ENCODE data around the gene CHST3. TPM values are rescaled to one million over a fixed set of nuclear protein-coding genes. Genes with fewer than 3 reads are reported as not detected.
"Not testable (repeated sequence)": the region's sequence is repeated elsewhere in the genome, so short reads cannot be mapped to it uniquely, and the experiment has no call there.

Gene CHST3
- total RNA-seq, 6 donors from 2014 or later: 5.4 to 15.0 (median 8.4) TPM

- WGBS, 2 donors: 83 to 87% methylated on average over 4 of the region's 4 CpGs
- no peak for DNase-seq
These were observed 21.5 kb downstream of the CHST3 start for GRCh38 chr10:71985542-71986250.

DNA sequence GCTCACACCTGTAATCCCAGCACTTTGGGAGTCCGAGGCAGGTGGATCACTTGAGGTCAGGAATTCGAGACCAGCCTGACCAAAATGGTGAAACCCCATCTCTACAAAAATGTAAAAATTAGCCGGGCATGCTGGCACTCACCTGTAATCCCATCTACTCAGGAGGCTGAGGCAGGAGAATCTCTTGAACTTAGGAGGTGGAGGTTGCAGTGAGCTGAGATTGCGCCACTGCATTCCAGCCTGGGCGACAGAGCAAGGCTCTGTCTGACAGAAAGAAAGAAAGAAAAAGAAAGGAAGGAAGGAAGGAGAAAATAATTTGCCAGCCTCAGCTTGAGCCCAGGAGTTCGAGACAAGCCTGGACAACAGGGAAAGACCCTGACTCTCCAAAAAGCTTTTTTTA is 24.7 kb downstream of the CHST3 start:
- DNase-seq; H3K4me3 ChIP-seq; H3K9me3 ChIP-seq; H3K27me3 ChIP-seq; ATAC-seq (ENCODE audit: low FRiP score in 2 of 2); H3K36me3 ChIP-seq; H3K27ac ChIP-seq: not testable (repeated sequence)
- H3K4me1 ChIP-seq: peaks cover 25 to 38% (median 27%) of the 10 kb centered on the region in 4 donors
- 86 to 93% methylated on average over 6 of the region's 6 CpGs for WGBS, 2 donors

More at GRCh38 chr10:71985542-71986250, 21.5 kb downstream of the CHST3 start:
- peak overlapping the region in 3 of 4 donors; percentile 45 to 67 (median 50) for H3K27ac ChIP-seq
- peaks cover 49 to 63% (median 55%) of the 10 kb centered on the region in 4 donors for H3K4me1 ChIP-seq
- ATAC-seq (ENCODE audit: low FRiP score in 2 of 2): peak; percentile 49 to 75
- no peak overlapping the region for H3K4me3 ChIP-seq
- TF ChIP-seq POLR2AphosphoS5 (IDR thresholded peaks at IDR 0.05) (peak in 1 of 2 donors; percentile 26), EP300 (IDR thresholded peaks at IDR 0.05) (no peak), CTCF (IDR thresholded peaks at IDR 0.05) (peak in 2 of 6 experiments; percentile 7 to 10), POLR2A (IDR thresholded peaks at IDR 0.05) (no peak)
- no peaks in the 10 kb centered on the region for H3K9me3 ChIP-seq
- no peaks in the 10 kb centered on the region for H3K36me3 ChIP-seq
- no peaks in the 10 kb centered on the region for H3K27me3 ChIP-seq

DNA sequence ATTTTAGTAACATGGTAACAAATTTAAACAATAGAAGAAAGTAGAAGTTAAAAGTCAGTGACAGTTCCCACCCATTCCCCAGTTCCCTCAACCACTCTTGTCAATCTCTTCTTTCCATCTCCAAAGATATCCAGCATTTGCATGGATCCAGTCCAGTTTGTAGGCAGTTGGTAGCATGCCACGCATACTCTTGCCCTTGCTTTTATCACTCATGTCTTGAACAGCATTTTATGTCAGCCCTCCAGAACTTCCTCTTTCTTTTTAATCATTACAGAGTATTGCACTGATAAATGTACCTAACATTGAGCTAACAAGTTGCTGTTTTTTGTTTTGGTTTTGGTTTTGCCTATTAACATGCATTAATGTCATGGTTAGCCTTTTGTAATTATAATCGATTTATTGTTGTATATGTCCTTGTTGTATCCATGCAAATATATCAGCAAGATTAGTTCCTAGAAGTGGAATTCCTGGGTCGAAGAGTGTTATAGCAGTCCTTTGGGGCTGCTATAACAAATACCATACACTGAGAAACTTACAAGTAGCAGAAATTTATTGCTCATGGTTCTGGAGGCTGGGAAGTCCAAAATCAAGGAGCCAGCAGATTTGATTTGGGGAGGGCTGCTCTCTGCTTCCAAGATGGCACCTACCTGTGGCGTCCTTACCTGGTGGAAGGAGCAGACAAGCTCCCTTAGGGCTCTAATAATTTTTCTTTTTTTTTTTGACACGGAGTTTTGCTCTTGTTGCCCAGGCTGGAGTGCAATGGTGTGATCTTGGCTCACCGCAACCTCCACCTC is 25.7 kb downstream of the CHST3 start:
- WGBS, 2 donors: 74 to 85% methylated on average over 6 of the region's 6 CpGs
- H3K4me1 ChIP-seq: peaks cover 16 to 28% (median 20%) of the 10 kb centered on the region in 4 donors
- no peaks in the 10 kb centered on the region for H3K27me3 ChIP-seq
- TF ChIP-seq POLR2A (IDR thresholded peaks at IDR 0.05): no peak
- no peak for TF ChIP-seq POLR2AphosphoS5 (IDR thresholded peaks at IDR 0.05)
- TF ChIP-seq EP300 (IDR thresholded peaks at IDR 0.05): no peak
- no peaks in the 10 kb centered on the region for H3K36me3 ChIP-seq
- DNase-seq (no peak), ATAC-seq (ENCODE audit: low FRiP score in 2 of 2) (no peak)
- no peaks in the 10 kb centered on the region for H3K9me3 ChIP-seq
- H3K27ac ChIP-seq: no peak overlapping the region
- H3K4me3 ChIP-seq: no peak overlapping the region

DNA sequence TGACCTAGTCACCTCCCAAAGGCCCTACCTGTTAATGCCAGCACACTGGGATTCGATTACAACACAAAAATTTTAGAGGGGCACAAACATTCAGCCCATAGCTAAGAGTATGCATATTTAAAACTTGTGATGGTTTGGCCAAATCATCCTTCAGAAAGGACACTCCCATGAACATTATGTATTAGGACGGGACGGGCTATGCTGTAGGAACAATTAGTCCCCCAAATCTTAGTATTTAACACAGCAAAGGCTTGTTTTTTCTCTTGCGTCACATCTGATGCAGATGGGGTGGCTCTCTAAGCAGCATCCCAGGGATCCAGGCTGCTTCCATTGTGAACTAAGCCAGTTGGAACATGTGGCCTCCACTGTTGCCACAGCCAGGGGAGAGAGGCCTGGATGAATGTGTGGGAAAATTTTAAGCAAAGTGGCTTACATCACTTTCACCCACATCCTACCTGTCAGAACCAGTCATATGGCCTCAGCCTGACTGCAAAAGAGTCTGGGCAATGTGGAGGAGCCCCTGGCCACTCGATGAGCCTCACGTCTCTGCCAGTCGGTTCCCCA is 26.6 kb downstream of the CHST3 start:
- Histone ChIP-seq H3K9me3 (no peaks in the 10 kb centered on the region), H3K4me3 (no peak overlapping the region), H3K27me3 (no peaks in the 10 kb centered on the region), H3K36me3 (no peaks in the 10 kb centered on the region), H3K27ac (no peak overlapping the region), H3K4me1 (peaks cover 12 to 28% (median 18%) of the 10 kb centered on the region in 4 donors)
- ATAC-seq (ENCODE audit: low FRiP score in 2 of 2) (no peak), DNase-seq (no peak)
- 90 to 96% methylated on average over 7 of the region's 7 CpGs for WGBS, 2 donors
- TF ChIP-seq EP300 (IDR thresholded peaks at IDR 0.05) (no peak), CTCF (IDR thresholded peaks at IDR 0.05) (no peak), POLR2A (IDR thresholded peaks at IDR 0.05) (no peak), POLR2AphosphoS5 (IDR thresholded peaks at IDR 0.05) (no peak)

- no peaks in the 10 kb centered on the region for H3K9me3 ChIP-seq
- H3K36me3 ChIP-seq: no peaks in the 10 kb centered on the region
- no peak overlapping the region for H3K4me3 ChIP-seq
- no peak for TF ChIP-seq EP300 (IDR thresholded peaks at IDR 0.05)
- no peak for TF ChIP-seq POLR2A (IDR thresholded peaks at IDR 0.05)
- no peak for TF ChIP-seq CTCF (IDR thresholded peaks at IDR 0.05)
- no peak for TF ChIP-seq POLR2AphosphoS5 (IDR thresholded peaks at IDR 0.05)
- ATAC-seq (ENCODE audit: low FRiP score in 2 of 2) (no peak), DNase-seq (no peak)
- H3K27ac ChIP-seq: peak overlapping the region in 2 of 4 donors; percentile 48 to 54
- peaks cover 13 to 50% (median 41%) of the 10 kb centered on the region in 4 donors for H3K4me1 ChIP-seq
- WGBS, 2 donors: 81 to 85% methylated on average over 3 of the region's 3 CpGs
- no peaks in the 10 kb centered on the region for H3K27me3 ChIP-seq
These were observed 31.3 kb downstream of the CHST3 start for GRCh38 chr10:71995449-71995848.
